OCI-LY1 (cell line): ENCODE data around the gene CPSF4.
A peak's percentile ranks its signal among the peaks of the same experiment; 100 is the strongest.

Source experiments
- H2AFZ ChIP-seq: fragments of 200-600 bp; sonication (generic), shearing (Covaris generic); 2 replicates; pipeline ENCODE4 v1.6.0; 2014; ENCODE audit warnings: antibody characterized with exemption, mild to moderate bottlenecking, low read length
- H3F3A ChIP-seq: fragments of 200-600 bp; sonication (generic), shearing (Covaris generic); 2 replicates; pipeline ENCODE4 v1.6.0; 2014; ENCODE audit warnings: mild to moderate bottlenecking, antibody characterized with exemption, low read length, moderate library complexity; ENCODE audit not compliant: insufficient read depth
- H3K27ac ChIP-seq: fragments of 200-600 bp; sonication (generic); 2 replicates; pipeline ENCODE4 v1.5.1; 2014; ENCODE audit warnings: low read length, mixed run types, mild to moderate bottlenecking, low read depth; ENCODE audit not compliant: poor library complexity, severe bottlenecking
- H3K27me3 ChIP-seq: fragments of 200-600 bp; sonication (generic); 2 replicates; pipeline ENCODE4 v1.6.0; 2014; ENCODE audit warnings: antibody characterized with exemption, mild to moderate bottlenecking, low read length, moderate library complexity; ENCODE audit not compliant: insufficient read depth
- H3K36me3 ChIP-seq: fragments of 200-600 bp; sonication (generic); 2 replicates; pipeline ENCODE4 v1.6.1; 2014; ENCODE audit warnings: mild to moderate bottlenecking, antibody characterized with exemption, low read length, moderate library complexity, mixed read lengths; ENCODE audit not compliant: insufficient read depth
- H3K4me1 ChIP-seq: fragments of 200-600 bp; sonication (generic); 2 replicates; pipeline ENCODE4 v1.5.1; 2014; ENCODE audit warnings: mild to moderate bottlenecking, low read length, moderate library complexity; ENCODE audit not compliant: insufficient read depth, severe bottlenecking
- H3K4me2 ChIP-seq: fragments of 200-600 bp; sonication (generic), shearing (Covaris generic); 2 replicates; pipeline ENCODE4 v1.6.1; 2014; ENCODE audit warnings: low read length
- H3K4me3 ChIP-seq: fragments of 200-600 bp; sonication (generic); 2 replicates; pipeline ENCODE4 v1.5.1; 2014; ENCODE audit warnings: low read length, low read depth, mild to moderate bottlenecking, mixed read lengths; ENCODE audit not compliant: poor library complexity, severe bottlenecking
- H3K79me2 ChIP-seq: fragments of 200-600 bp; shearing (Covaris generic); 2 replicates; pipeline ENCODE4 v1.6.1; 2016; ENCODE audit warnings: mixed run types, low read length, mixed read lengths; ENCODE audit not compliant: insufficient read depth
- H3K9ac ChIP-seq: fragments of 200-600 bp; sonication (generic), shearing (Covaris generic); 2 replicates; pipeline ENCODE4 v1.6.1; 2014; ENCODE audit warnings: mild to moderate bottlenecking, low read length, mixed read lengths
- H3K9me2 ChIP-seq: fragments of 200-600 bp; sonication (generic), shearing (Covaris generic); 2 replicates; pipeline ENCODE4 v1.6.1; 2014; ENCODE audit warnings: low read depth, mild to moderate bottlenecking, low read length, mixed read lengths
- H3K9me3 ChIP-seq: fragments of 200-600 bp; shearing (Covaris generic); 2 replicates; pipeline ENCODE4 v1.6.1; 2014; ENCODE audit warnings: low read length, mixed read lengths
- H4K20me1 ChIP-seq: fragments of 200-600 bp; sonication (generic), shearing (Covaris generic); 2 replicates; pipeline ENCODE4 v1.6.0; 2016; ENCODE audit warnings: mild to moderate bottlenecking, low read length; ENCODE audit not compliant: insufficient read depth
- EZH2 ChIP-seq: fragments of 200-600 bp; sonication (generic), shearing (Covaris generic); IDR thresholded peaks from 2 replicates; pipeline ENCODE4 v1.8.0; 2017; ENCODE audit warnings: borderline replicate concordance, mixed run types, mild to moderate bottlenecking, antibody characterized with exemption, low read length, moderate library complexity, mixed read lengths
- TF ChIP-seq, protein P1 (sequence below): fragments of 200-600 bp; sonication (generic), shearing (Covaris generic); IDR thresholded peaks from 2 replicates; pipeline ENCODE4 v1.5.1; 2017; ENCODE audit warnings: mild to moderate bottlenecking, antibody characterized with exemption, low read length, moderate library complexity, mixed read lengths

Gene CPSF4

DNA sequence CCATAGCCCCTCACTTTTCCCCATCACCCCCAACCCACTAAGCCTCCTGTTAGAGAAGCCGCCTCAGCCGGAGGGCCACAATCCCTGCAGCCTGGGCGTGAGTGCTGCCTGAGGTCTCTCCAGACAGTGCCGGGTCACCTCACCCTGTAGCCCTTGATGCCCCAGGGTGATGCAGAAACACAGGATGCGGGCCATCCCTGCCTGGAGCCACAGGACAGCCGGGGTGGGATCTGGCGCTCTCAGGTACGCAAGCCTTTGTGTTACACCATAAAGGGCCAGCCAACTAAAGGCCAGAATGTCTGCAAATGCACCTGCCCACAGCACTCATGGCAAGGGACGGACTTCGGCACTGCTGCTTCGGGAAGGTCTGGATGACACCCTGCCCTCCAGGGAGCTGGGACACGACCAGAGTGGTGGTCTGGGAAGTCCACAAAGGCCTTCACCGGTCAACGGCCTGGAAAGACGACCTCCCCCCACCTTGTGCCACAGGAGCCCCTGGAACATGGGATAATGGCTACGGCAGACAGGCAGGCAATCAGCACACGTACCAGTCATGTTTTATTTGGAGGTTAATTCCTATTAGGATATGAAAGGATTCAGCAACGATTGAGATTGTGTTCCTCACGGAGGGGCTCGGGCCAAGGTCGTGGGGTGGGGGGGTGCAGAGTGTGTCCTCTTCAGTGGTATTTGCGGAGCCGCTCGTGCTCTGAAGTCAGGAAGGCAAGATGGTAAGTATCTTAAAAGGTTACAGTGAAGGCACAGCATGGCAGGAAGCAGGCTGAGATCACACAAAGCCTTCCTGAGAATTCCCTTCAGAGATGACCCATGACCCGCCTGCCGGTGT lies 19.1 kb downstream of the CPSF4 start:
- H4K20me1 ChIP-seq = no peaks in the 10 kb centered on the region
- H3K4me1 ChIP-seq = peaks cover 6% of the 10 kb centered on the region
- TF ChIP-seq, protein P1, sequence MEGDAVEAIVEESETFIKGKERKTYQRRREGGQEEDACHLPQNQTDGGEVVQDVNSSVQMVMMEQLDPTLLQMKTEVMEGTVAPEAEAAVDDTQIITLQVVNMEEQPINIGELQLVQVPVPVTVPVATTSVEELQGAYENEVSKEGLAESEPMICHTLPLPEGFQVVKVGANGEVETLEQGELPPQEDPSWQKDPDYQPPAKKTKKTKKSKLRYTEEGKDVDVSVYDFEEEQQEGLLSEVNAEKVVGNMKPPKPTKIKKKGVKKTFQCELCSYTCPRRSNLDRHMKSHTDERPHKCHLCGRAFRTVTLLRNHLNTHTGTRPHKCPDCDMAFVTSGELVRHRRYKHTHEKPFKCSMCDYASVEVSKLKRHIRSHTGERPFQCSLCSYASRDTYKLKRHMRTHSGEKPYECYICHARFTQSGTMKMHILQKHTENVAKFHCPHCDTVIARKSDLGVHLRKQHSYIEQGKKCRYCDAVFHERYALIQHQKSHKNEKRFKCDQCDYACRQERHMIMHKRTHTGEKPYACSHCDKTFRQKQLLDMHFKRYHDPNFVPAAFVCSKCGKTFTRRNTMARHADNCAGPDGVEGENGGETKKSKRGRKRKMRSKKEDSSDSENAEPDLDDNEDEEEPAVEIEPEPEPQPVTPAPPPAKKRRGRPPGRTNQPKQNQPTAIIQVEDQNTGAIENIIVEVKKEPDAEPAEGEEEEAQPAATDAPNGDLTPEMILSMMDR = no peak
- TF ChIP-seq EZH2 = no peak
- H3K4me3 ChIP-seq = no peak overlapping the region
- no peak overlapping the region for H3K27ac ChIP-seq
- no peaks in the 10 kb centered on the region for H3K27me3 ChIP-seq
- H2AFZ ChIP-seq = no peak overlapping the region
- H3K4me2 ChIP-seq = no peak overlapping the region
- no peaks in the 10 kb centered on the region for H3K9me2 ChIP-seq
- H3K9ac ChIP-seq = no peak overlapping the region
- H3F3A ChIP-seq = no peaks in the 10 kb centered on the region; the same call in 1 of the 2 replicates
- no peaks in the 10 kb centered on the region for H3K9me3 ChIP-seq
- H3K79me2 ChIP-seq = peaks cover 32% of the 10 kb centered on the region
- peaks cover 96% of the 10 kb centered on the region for H3K36me3 ChIP-seq

- Histone ChIP-seq H3K4me1 (peaks cover 6% of the 10 kb centered on the region), H3K27me3 (no peaks in the 10 kb centered on the region), H3K4me2 (no peak overlapping the region), H3K79me2 (peaks cover 44% of the 10 kb centered on the region), H2AFZ (no peak overlapping the region), H3K27ac (no peak overlapping the region), H3K4me3 (no peak overlapping the region), H3K36me3 (peaks cover 97% of the 10 kb centered on the region), H3K9me2 (no peaks in the 10 kb centered on the region), H3F3A (no peaks in the 10 kb centered on the region; the same call in 1 of the 2 replicates), H3K9ac (no peak overlapping the region), H4K20me1 (no peaks in the 10 kb centered on the region), H3K9me3 (no peaks in the 10 kb centered on the region)
- TF ChIP-seq, protein P1 = peak; percentile 68
- no peak for TF ChIP-seq EZH2
Observed at GRCh38 chr7:99459087-99459486, 20.3 kb downstream of the CPSF4 start.

- Histone ChIP-seq H3F3A (no peaks in the 10 kb centered on the region; the same call in 1 of the 2 replicates), H3K36me3 (peaks cover 91% of the 10 kb centered on the region), H3K27me3 (no peaks in the 10 kb centered on the region), H3K9me3 (no peaks in the 10 kb centered on the region), H4K20me1 (no peaks in the 10 kb centered on the region), H3K79me2 (peaks cover 58% of the 10 kb centered on the region), H3K4me2 (no peak overlapping the region; the same call in 1 of the 2 replicates), H2AFZ (no peak overlapping the region), H3K9me2 (no peaks in the 10 kb centered on the region), H3K4me3 (no peak overlapping the region), H3K27ac (peak overlapping the region; percentile 50), H3K4me1 (peaks cover 17% of the 10 kb centered on the region), H3K9ac (no peak overlapping the region)
- TF ChIP-seq, protein P1 = no peak
- no peak for TF ChIP-seq EZH2
Observed at GRCh38 chr7:99460651-99461050, 21.9 kb downstream of the CPSF4 start.
